HG03457 (cell line): ENCODE measurements around the gene STK33.

ENCODE experiments used
- ATAC-seq: cut with Tn5 transposase; IDR thresholded peaks from one replicate; pipeline ENCODE4 v1.9.1; 2021; ENCODE audit warnings: moderate number of reproducible peaks; ENCODE audit not compliant: unreplicated experiment

STK33 gene

DNA sequence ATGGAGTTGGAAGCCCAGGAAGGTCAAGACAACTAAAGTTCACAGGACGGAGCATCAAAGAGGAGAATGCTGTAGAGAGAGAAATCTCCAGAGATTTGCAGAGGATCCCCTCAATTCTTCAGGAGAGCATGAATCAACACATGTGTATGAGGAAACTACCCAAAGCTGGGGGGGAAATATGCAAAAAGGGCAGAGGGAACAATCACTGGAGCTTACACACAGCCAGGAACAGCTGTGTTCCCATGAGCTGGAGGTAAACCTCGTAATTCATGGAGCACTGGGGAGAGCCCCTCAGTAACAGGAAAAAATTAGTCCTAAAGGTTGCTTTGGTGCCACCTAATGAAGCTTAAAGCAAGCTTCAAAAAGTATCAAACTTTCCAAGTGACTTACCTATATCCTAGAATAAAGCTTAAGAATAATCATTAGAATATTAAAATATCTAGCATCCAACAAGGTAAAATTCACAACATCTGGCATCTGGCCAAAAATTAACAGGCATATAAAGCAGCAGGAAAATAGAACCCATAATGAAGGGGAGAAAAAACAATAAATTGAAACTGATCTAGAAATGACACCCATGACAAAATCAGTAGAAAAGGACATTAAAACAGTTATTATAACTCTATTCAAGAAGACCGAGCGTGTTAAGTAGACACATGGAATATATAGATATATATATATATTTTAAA, 134.2 kb downstream of the STK33 start:
- ATAC-seq = no peak

DNA sequence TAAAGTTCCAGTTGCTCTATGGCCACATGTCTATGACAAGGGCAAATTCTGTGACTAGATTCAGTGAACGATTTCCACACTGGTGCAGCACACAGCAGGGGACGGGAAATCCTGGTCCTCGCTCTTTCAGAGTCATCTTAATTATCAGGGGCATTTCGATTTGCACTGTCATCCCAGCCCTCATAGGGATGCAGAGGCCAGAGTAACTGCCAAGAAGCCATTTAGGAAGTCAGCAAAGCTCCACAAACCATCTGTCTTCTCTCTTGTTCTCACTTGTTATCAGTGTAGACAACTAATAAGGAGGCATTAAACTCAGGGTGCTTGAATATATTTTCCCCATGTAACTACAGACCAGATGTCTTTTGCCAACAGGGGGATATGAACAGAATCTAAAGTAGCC, 151.7 kb downstream of the STK33 start:
- ATAC-seq = no peak

DNA sequence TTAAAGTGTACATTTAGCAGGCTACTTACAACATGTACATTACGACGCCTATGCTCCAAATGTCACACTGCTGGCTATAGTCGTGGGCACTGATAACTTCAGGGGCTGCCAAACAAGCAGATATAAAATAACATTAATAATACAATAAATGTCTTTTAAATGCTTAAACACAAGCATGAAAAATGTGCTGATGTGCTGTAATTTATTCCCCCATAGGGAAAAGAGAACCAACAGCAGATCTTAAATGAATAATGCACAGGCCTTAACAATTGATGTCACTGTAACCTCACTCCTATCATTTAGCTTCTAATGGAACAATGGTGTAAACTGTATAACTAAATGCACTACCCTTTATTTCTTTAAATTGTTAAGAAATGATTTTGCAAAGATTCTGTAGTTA, 153.4 kb downstream of the STK33 start:
- no peak for ATAC-seq

DNA sequence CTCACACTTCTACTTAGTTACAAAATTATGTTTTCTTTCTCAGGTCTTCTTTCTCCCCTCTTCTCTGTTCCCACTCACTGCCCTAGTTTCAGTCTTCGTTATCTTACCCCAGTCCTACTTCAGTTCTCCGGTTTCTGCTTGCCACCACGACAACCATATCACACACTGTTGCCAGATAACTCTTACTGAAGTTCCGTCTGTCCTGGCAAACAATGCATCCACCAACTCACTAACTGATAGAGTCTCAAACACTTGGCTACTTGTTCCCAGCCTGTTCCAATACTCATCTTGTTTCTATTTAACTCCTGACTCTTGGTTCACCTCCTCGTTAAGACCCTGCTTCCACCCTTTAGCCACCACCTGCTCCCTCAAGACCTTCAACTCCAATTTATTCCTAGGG, 164.5 kb downstream of the STK33 start:
- no peak for ATAC-seq

DNA sequence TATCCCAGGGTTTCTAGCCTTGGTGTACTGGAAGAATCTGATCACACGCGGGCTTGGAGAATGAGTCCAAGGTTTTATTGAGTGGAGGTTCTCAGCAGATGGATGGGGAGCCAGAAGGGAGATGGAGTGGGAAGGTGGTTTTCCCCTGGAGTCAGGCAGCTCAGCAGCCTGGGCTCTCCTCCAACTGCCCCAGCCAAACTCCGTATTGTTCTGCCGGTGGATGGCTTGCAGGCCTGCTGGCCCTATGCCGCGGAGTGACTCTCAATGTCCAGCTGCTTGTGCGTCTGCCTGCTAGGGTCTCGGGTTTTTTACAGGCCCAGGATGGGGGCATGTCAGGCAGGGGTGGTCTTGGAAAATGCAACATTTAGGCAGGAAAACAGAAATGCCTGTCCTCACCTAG, 168.0 kb downstream of the STK33 start:
- ATAC-seq = no peak

DNA sequence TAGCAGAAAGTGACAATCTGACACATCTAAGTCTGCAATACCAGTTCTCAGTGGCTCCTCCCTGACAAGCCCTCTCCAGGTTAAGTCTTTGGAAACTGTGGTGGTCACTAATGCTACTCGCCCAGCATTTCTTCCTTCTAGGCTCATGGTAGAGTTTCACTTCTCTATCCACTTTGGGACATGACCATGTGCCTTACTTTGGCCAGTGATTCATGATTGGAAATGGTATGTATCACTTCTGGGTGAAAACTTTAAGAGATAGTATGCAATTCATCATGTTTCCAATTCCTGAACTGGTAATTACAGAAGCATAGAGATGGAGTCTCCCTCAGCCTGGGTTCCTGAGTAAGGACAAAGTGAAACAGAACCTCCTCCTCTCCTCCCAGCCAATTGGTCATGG, 178.8 kb downstream of the STK33 start:
- no peak for ATAC-seq

DNA sequence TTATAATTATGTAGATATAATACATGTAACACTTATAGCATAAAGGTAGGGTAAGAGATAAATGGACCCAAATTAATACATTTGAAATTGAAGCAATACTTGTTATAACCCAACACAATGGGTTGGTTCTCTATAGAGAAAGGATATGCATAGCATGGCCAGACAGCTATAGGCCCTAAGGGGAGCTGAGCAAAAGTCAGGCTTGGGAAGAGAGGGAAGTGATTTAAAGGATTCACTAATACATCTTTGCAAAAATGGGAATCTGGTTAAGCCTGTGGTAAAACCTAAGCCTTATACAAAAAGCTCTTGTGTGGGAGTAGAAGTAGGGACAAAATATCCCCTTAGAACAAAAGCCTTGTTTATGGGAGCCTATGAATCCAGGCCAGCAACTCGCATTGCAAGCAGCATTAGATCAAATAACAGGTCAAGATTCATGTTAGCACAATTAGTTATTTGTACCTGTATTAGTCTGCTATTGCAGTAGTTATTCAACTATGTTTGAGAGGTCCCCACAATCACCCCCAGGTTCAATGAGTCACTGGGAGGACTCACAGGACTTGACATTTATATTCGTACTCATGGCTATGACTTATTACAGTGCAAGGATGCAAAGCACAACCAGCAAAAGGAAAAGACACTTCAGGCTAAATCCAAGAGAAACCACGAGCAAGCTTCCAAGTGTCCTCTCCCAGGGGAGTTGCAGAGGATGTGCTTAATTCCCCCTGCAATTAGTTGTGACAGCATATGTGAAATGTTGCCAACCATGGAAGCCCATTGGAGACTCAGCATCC, 185.7 kb downstream of the STK33 start:
- ATAC-seq = no peak

DNA sequence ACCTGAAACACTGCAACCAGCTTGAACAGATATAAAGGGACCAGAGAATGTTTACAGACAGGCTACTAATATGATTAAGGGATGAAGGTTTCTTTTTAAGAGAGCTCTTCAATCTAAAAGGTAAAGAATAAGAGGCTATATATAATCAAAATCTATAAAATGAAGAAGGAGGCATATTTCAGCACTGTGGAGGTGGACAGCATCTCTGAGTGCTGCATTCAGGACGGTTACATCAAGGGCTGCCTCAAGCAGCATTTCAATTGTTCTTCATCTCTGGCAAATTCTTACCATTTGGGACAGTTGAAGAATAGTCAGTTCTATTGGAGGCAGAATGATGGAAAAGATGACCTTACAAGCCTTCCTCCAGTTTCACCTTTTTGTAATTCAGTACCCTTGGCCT, 190.7 kb downstream of the STK33 start:
- ATAC-seq = no peak

DNA sequence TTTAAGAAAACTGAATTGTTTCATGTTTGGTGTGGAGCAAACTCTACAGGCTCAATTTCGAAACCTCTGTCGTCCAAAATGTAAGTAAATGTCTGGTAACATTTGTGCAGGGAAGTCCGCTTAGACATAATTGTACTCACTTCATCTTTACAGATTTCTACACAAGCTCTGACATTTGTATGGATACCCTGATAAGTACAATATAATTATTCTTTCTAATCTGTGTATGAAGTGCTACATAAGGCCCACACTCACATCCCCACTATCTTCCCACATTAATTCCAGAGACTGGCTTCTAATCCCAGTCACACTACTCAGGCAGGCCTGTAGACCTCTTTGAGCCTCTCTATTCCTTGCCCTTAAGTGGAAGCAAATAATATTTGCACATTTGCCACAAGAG, 201.1 kb downstream of the STK33 start:
- ATAC-seq = no peak

DNA sequence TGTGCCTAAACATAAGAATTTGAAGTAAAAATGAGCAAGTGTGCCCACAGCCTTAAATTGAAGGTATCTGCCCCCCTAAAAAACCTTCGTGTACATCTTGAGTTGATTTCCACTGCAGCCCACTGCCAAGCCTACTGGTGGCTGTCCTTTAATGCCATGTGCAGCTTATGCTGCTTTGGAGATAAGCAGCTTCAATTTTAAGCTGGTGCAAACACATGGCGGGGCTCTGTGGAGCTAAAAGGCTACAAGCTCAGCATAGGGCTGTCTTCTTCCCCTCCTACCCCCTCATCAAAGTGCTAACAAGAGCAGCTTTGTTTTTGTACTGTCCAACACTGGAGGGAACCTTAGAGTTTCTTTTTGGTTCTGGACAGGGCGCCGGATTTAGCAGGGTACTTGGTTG, 201.9 kb downstream of the STK33 start:
- ATAC-seq = no peak

DNA sequence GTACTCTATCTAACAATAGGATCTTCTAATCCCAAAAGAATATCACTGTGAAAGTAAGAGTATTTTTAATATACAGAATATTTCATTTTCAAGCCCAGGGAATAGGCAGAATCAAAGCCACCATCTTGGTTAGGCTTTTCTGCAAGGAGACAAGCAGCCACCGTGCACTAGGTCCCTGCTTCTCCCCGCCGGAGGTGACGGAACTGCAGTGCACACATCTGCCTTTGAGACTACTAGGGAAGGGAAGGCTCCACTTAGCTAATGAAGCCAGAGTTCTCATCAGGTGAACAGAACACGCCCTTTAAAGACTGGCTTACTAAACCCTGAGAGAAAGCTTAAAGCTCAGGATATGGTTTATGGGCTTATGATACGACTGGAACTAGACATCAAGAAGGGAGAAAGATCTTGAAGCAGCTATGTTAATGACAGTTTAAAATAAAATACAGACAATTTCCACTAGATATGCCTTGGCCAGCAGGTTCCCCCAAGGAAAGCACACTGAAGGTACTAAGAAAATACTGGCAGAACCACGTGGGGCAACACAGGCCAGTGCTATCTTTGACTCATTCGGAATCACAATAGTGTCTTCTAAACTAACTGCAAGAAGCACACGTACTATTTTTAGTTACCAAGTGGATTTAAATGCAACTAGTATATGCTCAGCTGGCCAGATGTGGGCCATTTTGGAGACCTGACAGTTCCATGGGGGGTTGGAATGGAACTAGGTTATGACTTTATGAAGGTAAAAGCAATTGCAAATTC, 203.0 kb downstream of the STK33 start:
- no peak for ATAC-seq

DNA sequence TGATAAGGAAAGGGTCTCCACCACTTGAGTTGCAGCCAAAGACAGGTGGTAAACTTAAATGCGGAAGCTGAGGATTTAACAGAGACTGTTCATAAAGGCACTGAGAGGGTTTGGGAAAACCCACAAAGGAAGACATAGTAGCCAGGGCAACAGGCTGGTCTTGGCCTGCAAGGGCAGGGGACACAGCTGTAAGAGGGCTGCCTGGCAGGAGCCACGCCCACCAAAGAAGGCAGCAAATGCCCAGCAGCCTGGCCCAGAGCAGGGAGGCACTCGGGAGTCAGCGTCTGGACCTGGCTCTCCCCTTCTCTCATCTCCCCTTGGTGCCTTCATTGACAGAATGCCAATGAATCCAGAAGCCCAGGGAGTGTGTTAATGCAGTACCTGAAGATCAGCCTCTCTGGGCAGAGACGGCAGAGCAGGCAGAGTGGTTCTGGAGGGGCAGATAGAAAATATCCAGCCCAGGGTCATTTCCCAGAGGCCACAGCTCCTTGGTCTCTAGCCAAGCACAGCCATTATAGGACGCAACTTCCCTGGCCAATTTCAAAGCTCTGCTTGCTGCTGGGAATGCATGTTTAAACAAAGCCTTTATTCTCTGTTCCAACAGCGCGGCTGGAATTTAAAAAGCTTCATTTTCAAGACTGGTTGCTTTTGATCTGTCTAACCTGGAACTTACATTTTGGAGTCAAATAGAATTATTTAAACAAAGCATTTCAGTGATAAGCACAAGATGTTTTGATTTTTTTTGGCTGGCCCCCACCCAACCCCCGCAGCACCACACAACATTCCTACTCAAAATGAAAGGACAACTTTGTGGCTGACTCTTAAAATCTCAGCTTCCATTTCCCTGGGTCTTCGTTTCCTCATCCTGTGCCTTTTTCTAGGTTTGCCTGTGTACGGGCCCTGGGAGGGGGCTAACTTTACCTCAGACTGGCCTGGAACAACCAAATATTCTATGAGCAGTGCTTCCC, 204.7 kb downstream of the STK33 start:
- no peak for ATAC-seq

DNA sequence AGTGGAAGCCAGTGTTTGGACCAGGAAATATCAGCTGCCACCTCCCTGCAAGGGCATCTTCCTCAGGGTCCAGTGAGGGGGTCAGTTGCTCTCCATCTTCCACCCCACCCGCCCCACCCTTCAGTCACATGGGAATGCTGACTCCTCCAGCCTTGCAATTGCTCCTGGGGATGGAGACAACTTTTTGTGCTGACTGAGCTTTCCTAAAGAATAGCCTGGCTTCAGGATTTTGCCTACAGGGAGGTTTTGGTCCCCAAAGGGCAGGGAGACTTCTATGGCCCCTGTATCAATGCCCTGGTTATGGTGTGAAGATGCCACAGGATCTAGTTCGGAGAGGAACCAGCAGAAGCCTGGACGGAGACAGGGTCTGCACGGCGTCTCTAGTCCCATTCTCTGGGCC, 206.3 kb downstream of the STK33 start:
- no peak for ATAC-seq

DNA sequence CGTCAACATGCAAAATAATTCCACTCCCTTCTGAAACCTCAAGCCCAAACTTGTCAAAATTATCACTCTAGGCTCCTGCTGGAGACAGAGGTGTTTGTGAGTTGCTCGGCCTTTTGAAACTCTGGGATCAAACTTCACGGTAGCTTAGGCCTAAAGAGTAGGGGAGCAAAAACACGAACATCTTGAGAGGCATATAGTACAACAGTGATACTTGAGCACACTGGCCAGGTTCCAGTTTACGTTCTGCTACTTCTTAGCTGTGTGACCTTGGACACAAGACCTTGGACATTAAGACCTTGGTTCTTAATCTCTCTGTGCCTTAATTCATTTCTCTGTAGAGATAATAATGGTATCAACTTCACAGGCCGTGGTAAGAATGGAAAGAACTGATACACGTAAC, 206.9 kb downstream of the STK33 start:
- no peak for ATAC-seq

DNA sequence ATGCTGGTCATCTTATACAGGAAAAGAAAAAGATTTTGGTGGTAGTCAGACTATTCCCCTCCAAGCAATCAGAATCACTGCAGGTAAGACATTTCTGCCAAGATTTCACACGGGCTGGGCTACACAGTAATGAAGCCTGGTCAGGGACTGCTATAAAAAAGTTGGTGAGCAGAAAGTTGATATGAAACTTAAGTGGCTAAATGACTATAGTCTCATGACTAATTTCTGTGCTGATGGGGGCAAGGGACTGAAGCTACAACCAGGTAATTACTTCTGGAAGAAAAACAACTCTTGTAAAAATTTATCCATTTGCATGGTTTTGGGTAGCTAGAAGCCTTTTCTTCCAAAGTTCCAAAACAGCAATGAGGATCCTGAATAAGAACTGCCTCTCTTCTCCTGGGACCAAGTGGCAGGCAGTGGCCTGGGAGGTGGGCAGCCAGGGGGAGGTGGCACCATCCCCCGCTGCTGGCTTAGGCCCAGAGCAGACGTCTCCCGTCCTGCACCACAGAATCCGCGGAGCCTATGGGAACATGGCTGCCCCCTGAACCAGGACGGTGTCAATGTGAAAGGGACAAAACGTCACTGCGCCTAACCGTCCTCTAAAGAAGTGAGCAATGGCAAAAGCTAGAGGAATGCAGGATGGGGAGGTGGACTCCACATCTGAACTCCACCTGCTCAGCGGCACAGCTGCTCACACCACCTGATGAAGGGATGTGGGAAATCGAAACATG, 207.7 kb downstream of the STK33 start:
- ATAC-seq = no peak

DNA sequence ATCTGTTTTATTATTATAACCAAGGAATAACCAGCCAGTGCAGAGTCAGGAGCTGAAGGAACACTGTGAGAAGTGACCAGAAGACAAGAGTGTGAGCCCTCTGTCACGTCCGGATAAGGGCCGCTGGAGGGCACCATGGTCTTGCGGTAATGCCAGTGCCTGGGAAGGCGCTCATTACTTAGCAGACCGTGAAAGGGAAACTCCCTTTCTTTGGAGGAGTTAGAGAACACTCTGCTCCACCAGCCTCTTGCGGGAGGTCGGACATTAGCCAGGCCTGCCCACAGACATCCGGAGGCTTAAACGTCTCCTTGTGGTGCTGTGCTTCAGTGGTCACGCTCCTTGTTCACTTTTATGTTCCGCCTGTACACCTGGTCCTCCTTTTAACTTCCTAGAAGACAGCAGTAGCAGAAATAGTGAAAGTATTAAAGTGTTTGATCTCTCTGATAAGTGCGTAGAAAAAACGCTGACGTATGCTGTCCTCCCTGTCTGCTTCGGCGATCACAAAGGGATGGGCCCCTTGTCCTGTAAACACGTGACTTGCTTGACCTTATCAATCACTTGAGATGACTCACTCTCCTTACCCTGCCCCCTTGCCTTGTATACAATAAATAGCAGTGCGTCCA, 209.7 kb downstream of the STK33 start:
- ATAC-seq = no peak

DNA sequence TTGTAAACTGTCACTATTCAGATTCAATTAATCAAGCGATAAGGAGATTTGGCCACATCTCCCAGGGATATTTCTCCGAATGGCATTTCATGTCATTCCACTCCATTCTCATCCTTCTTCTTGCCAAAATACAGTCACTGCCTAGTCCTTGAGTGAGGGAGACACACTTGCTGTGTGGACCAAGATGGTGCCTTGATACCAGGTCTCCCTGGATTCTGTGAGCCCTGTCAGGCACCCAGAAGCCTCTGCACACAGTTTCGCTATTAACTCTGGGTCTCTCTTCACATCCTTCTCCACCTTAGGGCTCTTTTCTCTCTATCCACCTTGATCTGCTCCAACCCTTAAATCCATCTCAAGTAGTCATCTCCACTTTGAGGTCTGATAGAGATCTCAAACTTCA, 210.4 kb downstream of the STK33 start:
- ATAC-seq = no peak

DNA sequence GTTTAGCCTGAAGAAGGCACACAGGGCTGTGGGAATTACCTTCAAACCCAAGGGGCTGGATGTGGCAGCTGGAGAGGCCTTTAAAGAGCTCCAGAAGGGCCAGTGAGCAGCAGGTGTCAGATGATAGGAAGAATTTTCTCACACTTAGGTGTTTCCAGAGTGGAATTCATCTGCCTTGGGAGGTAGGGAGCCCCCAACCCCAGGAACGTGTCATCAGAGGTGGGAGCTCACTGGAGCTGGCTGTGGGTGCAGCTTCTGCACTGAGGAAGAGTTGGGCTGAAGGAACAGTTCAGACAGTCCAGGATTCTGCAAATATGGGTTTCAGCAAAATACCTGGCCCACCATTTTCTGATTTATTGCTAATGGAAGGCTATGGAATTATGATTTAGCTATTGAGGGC, 210.8 kb downstream of the STK33 start:
- no peak for ATAC-seq

DNA sequence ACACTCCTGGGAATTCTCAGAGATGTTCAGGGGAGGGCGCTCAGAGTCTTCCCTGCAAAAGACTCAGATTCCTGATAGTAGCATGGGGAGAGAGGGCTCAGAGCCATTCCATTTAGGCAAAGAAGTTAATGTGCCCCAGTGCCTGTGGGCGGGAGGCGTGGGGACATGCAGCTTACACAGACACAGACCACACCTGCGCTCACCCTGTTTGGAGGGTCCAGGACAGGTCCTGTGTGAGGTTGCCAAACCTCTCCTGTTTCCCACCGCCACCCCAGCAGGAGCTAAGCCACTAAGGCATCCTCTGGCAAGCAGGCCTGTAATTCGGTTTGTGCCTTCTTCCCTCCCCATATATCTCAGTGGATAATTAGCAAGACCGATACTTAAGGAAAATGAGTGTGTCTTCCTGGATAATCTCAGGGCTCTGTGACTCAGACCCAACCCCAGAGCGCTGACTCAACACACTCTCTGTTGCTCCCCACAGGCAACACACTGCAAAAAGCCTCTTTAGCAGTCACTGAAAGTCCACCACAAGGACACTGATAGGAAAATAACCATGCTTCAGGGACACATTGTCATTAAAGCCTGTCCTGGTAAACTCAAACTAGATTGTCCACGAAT, 211.5 kb downstream of the STK33 start:
- no peak for ATAC-seq
